22Rv1 (cell line): Measurements from ENCODE around the gene JUND.

ENCODE experiments used
- CTCF ChIP-seq: fragments of 450-650 bp; IDR thresholded peaks from 2 replicates; pipeline ENCODE4 v1.5.1; 2017; ENCODE audit warnings: mild to moderate bottlenecking
- ZFX ChIP-seq: fragments of 450-650 bp; IDR thresholded peaks from 2 replicates; pipeline ENCODE4 v1.6.1; 2017; ENCODE audit warnings: antibody characterized with exemption, borderline replicate concordance

- TF ChIP-seq CTCF, result no peak
- no peak for TF ChIP-seq ZFX
These were observed 11.0 kb upstream of the JUND start for GRCh38 chr19:18292462-18292809.
